ENCODE results near the gene RLBP1.

- TF ChIP-seq POLR2AphosphoS5 (IDR thresholded peaks at IDR 0.05; ENCODE audit: low read depth, low read length), result no peak
- TF ChIP-seq SPI1 (IDR thresholded peaks at IDR 0.05; ENCODE audit: low read depth, low read length), result no peak
- TF ChIP-seq POLR2A (IDR thresholded peaks at IDR 0.05; ENCODE audit: low read depth, low read length), result no peak
- TF ChIP-seq TAF1 (IDR thresholded peaks at IDR 0.05; ENCODE audit: low read depth, low read length), result no peak
- no peak for TF ChIP-seq POU2F2 (IDR thresholded peaks at IDR 0.05; ENCODE audit: low read depth, low read length)
- no peak for TF ChIP-seq PAX5 (IDR thresholded peaks at IDR 0.05; ENCODE audit: insufficient read depth, low read length, severe bottlenecking)
These were observed 41.2 kb downstream of the RLBP1 start for GRCh38 chr15:89179966-89180875.

Measured in GM12891 (cell line).